Measurements from ENCODE around the gene LMBRD2. TPM values are rescaled to one million over a fixed set of nuclear protein-coding genes. Genes with fewer than 3 reads are reported as not detected.

Gene LMBRD2
- total and polyA plus RNA-seq, 10 of the 15 experiments (the other 5 are each of a cell fraction or from before 2014, with no cell fraction given), result 0.90 to 9.8 (median 6.5) TPM

DNA sequence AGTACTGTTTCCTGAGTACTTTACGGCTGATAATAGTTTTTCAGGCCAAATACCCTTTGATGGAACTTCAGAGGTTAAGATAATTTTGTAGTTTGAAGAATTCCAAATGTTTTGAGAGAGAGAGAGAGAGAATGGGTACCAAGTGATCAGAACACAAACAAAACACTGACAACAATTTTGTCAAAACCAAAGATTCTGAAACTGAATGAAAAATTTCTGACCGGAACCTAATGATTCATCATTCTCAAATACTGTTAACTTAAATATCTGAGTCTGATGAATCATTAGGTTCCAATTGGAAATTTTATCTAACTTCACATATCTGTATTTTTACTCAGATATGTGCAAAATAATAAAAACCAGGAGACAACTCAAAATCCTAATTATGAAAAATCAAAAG is 4.0 kb downstream of the LMBRD2 start:
- intact Hi-C loops (cut with micrococcal nuclease; ENCODE audit: unreplicated experiment) (no loop called here), in situ Hi-C loops (cut with MboI) (no loop called here)
- no peak for DNase-seq (ENCODE audit: low read depth, low spot score)
- ChIA-PET POLR2A (no interaction called here), RAD21 (ENCODE audit: unreplicated experiment) (no interaction called here), CTCF (no interaction called here), SMC1A (ENCODE audit: uncharacterized antibody, unreplicated experiment) (interaction anchor here (1.2 kb wide), 1 partner anchor 160 kb away, joined by 3 read pairs; no protein-coding TSS in a partner anchor)
- BruUV-seq (replicated peaks), result no TSS peak
- Histone ChIP-seq H3K4me2 (ENCODE audit: control insufficient read depth, insufficient read depth) (no peak overlapping the region), H3K9ac (ENCODE audit: control insufficient read depth, insufficient read depth, low read length) (no peak overlapping the region), H3K4me1 (ENCODE audit: control insufficient read depth, insufficient read depth, low read length) (no peaks in the 10 kb centered on the region), H4K20me1 (ENCODE audit: control insufficient read depth, insufficient read depth) (no peaks in the 10 kb centered on the region), H3K36me3 (ENCODE audit: control insufficient read depth in 2 of 2, insufficient read depth in 2 of 2, low read length in 1 of 2) (no peaks in the 10 kb centered on the region), H3K4me3 (no peak overlapping the region), H3K27ac (ENCODE audit: control insufficient read depth, insufficient read depth) (no peak overlapping the region), H3K9me3 (replicated peaks; ENCODE audit: control insufficient read depth, insufficient read depth, low read length) (no peaks in the 10 kb centered on the region), H3K79me2 (ENCODE audit: control insufficient read depth, insufficient read depth, low read length) (peaks cover 26% of the 10 kb centered on the region), H2AFZ (ENCODE audit: control insufficient read depth, low read depth, low read length) (no peak overlapping the region), H3K27me3 (replicated peaks in 1 of 2; ENCODE audit: control insufficient read depth in 2 of 2, insufficient read depth in 2 of 2, low read length in 1 of 2) (no peaks in the 10 kb centered on the region)
- no peak for ATAC-seq
- FAIRE-seq, result no peak
- WGBS (ENCODE audit: insufficient coverage, insufficient replicate concordance, low lambda C conversion rate, missing lambda C conversion rate), result 95% methylated on average over 2 of the region's 2 CpGs
- no peak for TF ChIP-seq RBBP5 (conservative IDR thresholded peaks at IDR 0.05)
- TF ChIP-seq, protein P1, sequence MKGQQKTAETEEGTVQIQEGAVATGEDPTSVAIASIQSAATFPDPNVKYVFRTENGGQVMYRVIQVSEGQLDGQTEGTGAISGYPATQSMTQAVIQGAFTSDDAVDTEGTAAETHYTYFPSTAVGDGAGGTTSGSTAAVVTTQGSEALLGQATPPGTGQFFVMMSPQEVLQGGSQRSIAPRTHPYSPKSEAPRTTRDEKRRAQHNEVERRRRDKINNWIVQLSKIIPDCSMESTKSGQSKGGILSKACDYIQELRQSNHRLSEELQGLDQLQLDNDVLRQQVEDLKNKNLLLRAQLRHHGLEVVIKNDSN (IDR thresholded peaks at IDR 0.05; ENCODE audit: borderline replicate concordance, extremely low read length, insufficient read depth, low read depth, low read length), result no peak
- TF ChIP-seq CBFB (IDR thresholded peaks at IDR 0.05; ENCODE audit: low read depth), result no peak
- no peak for TF ChIP-seq POLR2AphosphoS2 (IDR thresholded peaks at IDR 0.05; ENCODE audit: low read depth, low read length)
- no peak for TF ChIP-seq RUNX3 (IDR thresholded peaks at IDR 0.05; ENCODE audit: low read length)

DNA sequence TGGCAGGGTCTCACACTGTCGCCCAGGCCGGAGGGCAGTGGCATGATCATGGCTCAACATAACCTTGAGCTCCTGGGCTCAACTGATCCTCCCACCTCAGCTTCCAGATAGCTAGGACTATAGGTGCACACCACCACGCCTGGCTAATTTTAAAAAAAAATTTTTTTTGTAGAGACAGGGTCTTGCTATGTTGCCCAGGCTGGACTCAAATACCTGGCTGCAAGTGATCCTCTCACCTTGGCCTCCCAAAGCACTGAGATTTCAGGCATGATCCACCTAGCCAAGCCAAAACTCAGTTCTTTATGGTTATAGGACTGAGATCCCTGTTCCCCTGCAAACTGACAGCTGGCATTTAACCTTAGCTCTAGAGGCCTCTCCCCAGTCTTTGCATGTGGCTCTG is 5.3 kb downstream of the LMBRD2 start:
- RAD21 ChIA-PET (ENCODE audit: unreplicated experiment), result no interaction called here
- ATAC-seq, result no peak

More for the DNA sequence above, 5.3 kb downstream of the LMBRD2 start:
- Histone ChIP-seq H4K20me1 (ENCODE audit: control insufficient read depth, insufficient read depth) (no peaks in the 10 kb centered on the region), H3K9ac (ENCODE audit: control insufficient read depth, insufficient read depth, low read length) (no peak overlapping the region), H3K79me2 (ENCODE audit: control insufficient read depth, insufficient read depth, low read length) (peaks cover 15% of the 10 kb centered on the region), H3K27me3 (replicated peaks in 1 of 2; ENCODE audit: control insufficient read depth in 2 of 2, insufficient read depth in 2 of 2, low read length in 1 of 2) (no peaks in the 10 kb centered on the region), H3K36me3 (ENCODE audit: control insufficient read depth in 2 of 2, insufficient read depth in 2 of 2, low read length in 1 of 2) (peaks cover 0 to 3% of the 10 kb centered on the region in 2 experiments; a peak in 1 of 4 replicates), H3K4me1 (ENCODE audit: control insufficient read depth, insufficient read depth, low read length) (no peaks in the 10 kb centered on the region), H3K4me3 (no peak overlapping the region), H2AFZ (ENCODE audit: control insufficient read depth, low read depth, low read length) (no peak overlapping the region), H3K27ac (ENCODE audit: control insufficient read depth, insufficient read depth) (no peak overlapping the region), H3K9me3 (replicated peaks; ENCODE audit: control insufficient read depth, insufficient read depth, low read length) (no peaks in the 10 kb centered on the region), H3K4me2 (ENCODE audit: control insufficient read depth, insufficient read depth) (no peak overlapping the region)
- in situ Hi-C loops (cut with MboI), result no loop called here
- TF ChIP-seq, protein P2, sequence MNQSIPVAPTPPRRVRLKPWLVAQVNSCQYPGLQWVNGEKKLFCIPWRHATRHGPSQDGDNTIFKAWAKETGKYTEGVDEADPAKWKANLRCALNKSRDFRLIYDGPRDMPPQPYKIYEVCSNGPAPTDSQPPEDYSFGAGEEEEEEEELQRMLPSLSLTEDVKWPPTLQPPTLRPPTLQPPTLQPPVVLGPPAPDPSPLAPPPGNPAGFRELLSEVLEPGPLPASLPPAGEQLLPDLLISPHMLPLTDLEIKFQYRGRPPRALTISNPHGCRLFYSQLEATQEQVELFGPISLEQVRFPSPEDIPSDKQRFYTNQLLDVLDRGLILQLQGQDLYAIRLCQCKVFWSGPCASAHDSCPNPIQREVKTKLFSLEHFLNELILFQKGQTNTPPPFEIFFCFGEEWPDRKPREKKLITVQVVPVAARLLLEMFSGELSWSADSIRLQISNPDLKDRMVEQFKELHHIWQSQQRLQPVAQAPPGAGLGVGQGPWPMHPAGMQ (IDR thresholded peaks at IDR 0.05; ENCODE audit: borderline replicate concordance), result no peak
- TF ChIP-seq FOS (IDR thresholded peaks at IDR 0.05; ENCODE audit: borderline replicate concordance, extremely low read depth, insufficient read length), result no peak
- no peak for TF ChIP-seq MXI1 (IDR thresholded peaks at IDR 0.05; ENCODE audit: low read depth, low read length)
- no peak for TF ChIP-seq CEBPB (IDR thresholded peaks at IDR 0.05; ENCODE audit: borderline replicate concordance in 1 of 2, low read depth in 2 of 2, low read length in 2 of 2)
- TF ChIP-seq, protein P3, sequence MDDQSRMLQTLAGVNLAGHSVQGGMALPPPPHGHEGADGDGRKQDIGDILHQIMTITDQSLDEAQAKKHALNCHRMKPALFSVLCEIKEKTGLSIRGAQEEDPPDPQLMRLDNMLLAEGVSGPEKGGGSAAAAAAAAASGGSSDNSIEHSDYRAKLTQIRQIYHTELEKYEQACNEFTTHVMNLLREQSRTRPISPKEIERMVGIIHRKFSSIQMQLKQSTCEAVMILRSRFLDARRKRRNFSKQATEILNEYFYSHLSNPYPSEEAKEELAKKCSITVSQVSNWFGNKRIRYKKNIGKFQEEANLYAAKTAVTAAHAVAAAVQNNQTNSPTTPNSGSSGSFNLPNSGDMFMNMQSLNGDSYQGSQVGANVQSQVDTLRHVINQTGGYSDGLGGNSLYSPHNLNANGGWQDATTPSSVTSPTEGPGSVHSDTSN (IDR thresholded peaks at IDR 0.05; ENCODE audit: insufficient replicate concordance, low read depth, low read length), result no peak
- TF ChIP-seq, protein P4, sequence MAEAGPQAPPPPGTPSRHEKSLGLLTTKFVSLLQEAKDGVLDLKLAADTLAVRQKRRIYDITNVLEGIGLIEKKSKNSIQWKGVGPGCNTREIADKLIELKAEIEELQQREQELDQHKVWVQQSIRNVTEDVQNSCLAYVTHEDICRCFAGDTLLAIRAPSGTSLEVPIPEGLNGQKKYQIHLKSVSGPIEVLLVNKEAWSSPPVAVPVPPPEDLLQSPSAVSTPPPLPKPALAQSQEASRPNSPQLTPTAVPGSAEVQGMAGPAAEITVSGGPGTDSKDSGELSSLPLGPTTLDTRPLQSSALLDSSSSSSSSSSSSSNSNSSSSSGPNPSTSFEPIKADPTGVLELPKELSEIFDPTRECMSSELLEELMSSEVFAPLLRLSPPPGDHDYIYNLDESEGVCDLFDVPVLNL (IDR thresholded peaks at IDR 0.05; ENCODE audit: low read depth, low read length), result no peak
- no peak for TF ChIP-seq BCL11A (IDR thresholded peaks at IDR 0.05; ENCODE audit: low read depth, low read length)
- TF ChIP-seq BHLHE40 (IDR thresholded peaks at IDR 0.05; ENCODE audit: borderline replicate concordance in 1 of 2, low read depth in 2 of 2, low read length in 1 of 2), result no peak
- 77% methylated on average over 3 of the region's 3 CpGs for WGBS (ENCODE audit: insufficient coverage, insufficient replicate concordance, low lambda C conversion rate, missing lambda C conversion rate)
- ChIA-PET CTCF (interaction anchor here (1.2 to 1.3 kb wide), 2 partner anchors 9 to 120 kb away, joined by 3 read pairs; no protein-coding TSS in a partner anchor), SMC1A (ENCODE audit: uncharacterized antibody, unreplicated experiment) (interaction anchor here (1.3 kb wide), 1 partner anchor 72 kb away, joined by 3 read pairs; no protein-coding TSS in a partner anchor), POLR2A (no interaction called here)
- intact Hi-C loops (cut with micrococcal nuclease; ENCODE audit: unreplicated experiment), result no loop called here
- no peak for FAIRE-seq
- BruUV-seq (replicated peaks), result no TSS peak
- no peak for DNase-seq (ENCODE audit: low read depth, low spot score)
